ENCODE data around the gene MCFD2.

The MCFD2 gene

DNA sequence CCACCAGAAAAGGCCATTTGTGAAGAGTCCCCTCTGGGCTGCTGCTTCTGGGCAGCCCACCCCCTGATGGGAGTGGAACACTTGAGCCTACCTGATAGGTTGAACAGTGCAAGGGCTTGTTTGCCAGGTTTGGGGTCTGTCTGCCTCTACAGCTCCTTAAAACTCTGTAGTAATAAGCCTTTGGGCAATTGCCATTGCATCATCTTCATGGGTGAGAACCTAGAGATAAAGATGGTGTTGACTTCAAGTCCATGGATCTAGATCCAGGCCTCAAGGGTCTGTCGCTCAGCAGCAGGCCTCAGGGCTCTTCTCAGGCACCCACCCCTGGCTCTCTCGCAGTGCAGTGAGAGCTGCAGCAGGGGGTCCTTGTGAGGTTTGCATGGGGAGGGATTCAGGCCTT, 47.1 kb upstream of the MCFD2 start:
- Histone ChIP-seq H4K20me1 (ENCODE audit: insufficient read depth) (no peaks in the 10 kb centered on the region), H2AFZ (ENCODE audit: low read depth) (no peak overlapping the region), H3K9ac (no peak overlapping the region), H3K4me1 (ENCODE audit: low read depth, poor library complexity, severe bottlenecking) (no peaks in the 10 kb centered on the region), H3K4me3 (IDR thresholded peaks at IDR 0.05; ENCODE audit: insufficient read depth, low read depth, low read length) (no peak overlapping the region), H3K79me2 (ENCODE audit: insufficient read depth, low read depth) (no peaks in the 10 kb centered on the region; the same call in 1 of the 2 replicates), H3K27me3 (ENCODE audit: insufficient read depth, low read depth) (no peaks in the 10 kb centered on the region), H3K27ac (no peak overlapping the region), H3K4me2 (no peak overlapping the region), H3K36me3 (ENCODE audit: insufficient read depth) (peaks cover 2% of the 10 kb centered on the region; the same call in 1 of the 2 replicates)
- TF ChIP-seq, protein P1, sequence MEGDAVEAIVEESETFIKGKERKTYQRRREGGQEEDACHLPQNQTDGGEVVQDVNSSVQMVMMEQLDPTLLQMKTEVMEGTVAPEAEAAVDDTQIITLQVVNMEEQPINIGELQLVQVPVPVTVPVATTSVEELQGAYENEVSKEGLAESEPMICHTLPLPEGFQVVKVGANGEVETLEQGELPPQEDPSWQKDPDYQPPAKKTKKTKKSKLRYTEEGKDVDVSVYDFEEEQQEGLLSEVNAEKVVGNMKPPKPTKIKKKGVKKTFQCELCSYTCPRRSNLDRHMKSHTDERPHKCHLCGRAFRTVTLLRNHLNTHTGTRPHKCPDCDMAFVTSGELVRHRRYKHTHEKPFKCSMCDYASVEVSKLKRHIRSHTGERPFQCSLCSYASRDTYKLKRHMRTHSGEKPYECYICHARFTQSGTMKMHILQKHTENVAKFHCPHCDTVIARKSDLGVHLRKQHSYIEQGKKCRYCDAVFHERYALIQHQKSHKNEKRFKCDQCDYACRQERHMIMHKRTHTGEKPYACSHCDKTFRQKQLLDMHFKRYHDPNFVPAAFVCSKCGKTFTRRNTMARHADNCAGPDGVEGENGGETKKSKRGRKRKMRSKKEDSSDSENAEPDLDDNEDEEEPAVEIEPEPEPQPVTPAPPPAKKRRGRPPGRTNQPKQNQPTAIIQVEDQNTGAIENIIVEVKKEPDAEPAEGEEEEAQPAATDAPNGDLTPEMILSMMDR (conservative IDR thresholded peaks at IDR 0.05; ENCODE audit: low read depth, low read length), result no peak

DNA sequence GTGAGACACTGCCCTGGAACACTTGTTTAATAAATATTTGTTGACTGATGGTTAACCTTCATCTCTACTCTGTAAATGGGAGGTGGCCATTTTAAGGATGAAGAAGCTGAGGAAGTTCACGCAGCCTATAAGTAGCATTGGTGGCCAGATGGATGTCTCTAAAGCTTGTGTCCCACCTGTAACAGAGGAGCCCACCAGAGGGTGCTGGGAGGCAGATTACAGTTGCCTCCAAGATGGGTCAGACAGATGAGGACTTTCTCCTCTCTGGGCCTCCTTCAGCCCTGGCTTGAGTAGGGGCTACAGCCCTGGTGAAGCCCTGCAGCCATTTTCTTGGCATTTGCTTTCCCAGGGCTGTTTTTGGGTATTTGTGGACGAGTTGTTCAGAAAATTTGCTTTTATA, 45.0 kb upstream of the MCFD2 start:
- no peaks in the 10 kb centered on the region for H4K20me1 ChIP-seq (ENCODE audit: insufficient read depth)
- H3K36me3 ChIP-seq (ENCODE audit: insufficient read depth), result peaks cover 6% of the 10 kb centered on the region; the same call in 1 of the 2 replicates
- no peak overlapping the region for H3K4me3 ChIP-seq (IDR thresholded peaks at IDR 0.05; ENCODE audit: insufficient read depth, low read depth, low read length)
- H3K9ac ChIP-seq, result no peak overlapping the region
- no peaks in the 10 kb centered on the region for H3K27me3 ChIP-seq (ENCODE audit: insufficient read depth, low read depth)
- H3K4me2 ChIP-seq, result no peak overlapping the region
- no peak overlapping the region for H2AFZ ChIP-seq (ENCODE audit: low read depth)
- H3K79me2 ChIP-seq (ENCODE audit: insufficient read depth, low read depth), result no peaks in the 10 kb centered on the region; the same call in 1 of the 2 replicates
- TF ChIP-seq, protein P1 (conservative IDR thresholded peaks at IDR 0.05; ENCODE audit: low read depth, low read length), result no peak
- H3K27ac ChIP-seq, result no peak overlapping the region
- H3K4me1 ChIP-seq (ENCODE audit: low read depth, poor library complexity, severe bottlenecking), result no peaks in the 10 kb centered on the region

DNA sequence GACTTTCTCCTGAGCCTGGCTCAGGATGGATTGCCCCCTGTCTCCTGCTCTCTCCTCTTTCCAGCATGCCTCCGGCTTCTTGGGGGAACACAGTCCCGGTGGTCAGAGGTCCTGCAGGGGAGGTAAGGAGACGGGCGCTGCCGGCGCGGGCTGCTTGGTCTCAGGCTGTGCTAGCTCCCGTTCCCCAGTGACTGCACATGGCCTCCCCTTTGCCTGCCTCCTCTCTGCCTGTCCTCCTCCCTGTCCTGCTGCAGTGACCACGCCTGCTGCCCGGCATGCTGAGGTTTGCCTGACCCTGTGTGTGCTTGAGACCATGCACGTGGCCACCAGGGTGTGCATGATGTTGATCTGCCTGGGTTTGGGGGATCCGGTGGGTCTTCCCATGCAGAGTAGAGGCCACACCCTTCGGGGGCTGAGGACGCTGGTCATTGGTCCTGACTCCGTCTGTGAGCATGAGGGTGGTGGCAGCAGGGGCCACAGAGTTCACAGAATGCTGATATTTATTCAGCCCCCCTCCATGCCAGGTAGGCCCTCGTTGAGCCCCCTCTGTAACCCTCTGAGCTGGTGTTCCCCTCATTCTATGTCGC, 42.9 kb upstream of the MCFD2 start:
- Histone ChIP-seq H2AFZ (ENCODE audit: low read depth) (no peak overlapping the region), H3K36me3 (ENCODE audit: insufficient read depth) (peaks cover 6% of the 10 kb centered on the region; the same call in 1 of the 2 replicates), H3K27ac (no peak overlapping the region), H3K9ac (no peak overlapping the region), H3K79me2 (ENCODE audit: insufficient read depth, low read depth) (no peaks in the 10 kb centered on the region; the same call in 1 of the 2 replicates), H4K20me1 (ENCODE audit: insufficient read depth) (no peaks in the 10 kb centered on the region), H3K4me3 (IDR thresholded peaks at IDR 0.05; ENCODE audit: insufficient read depth, low read depth, low read length) (no peak overlapping the region), H3K4me1 (ENCODE audit: low read depth, poor library complexity, severe bottlenecking) (no peaks in the 10 kb centered on the region), H3K27me3 (ENCODE audit: insufficient read depth, low read depth) (no peaks in the 10 kb centered on the region), H3K4me2 (no peak overlapping the region)
- TF ChIP-seq, protein P1 (conservative IDR thresholded peaks at IDR 0.05; ENCODE audit: low read depth, low read length), result no peak

DNA sequence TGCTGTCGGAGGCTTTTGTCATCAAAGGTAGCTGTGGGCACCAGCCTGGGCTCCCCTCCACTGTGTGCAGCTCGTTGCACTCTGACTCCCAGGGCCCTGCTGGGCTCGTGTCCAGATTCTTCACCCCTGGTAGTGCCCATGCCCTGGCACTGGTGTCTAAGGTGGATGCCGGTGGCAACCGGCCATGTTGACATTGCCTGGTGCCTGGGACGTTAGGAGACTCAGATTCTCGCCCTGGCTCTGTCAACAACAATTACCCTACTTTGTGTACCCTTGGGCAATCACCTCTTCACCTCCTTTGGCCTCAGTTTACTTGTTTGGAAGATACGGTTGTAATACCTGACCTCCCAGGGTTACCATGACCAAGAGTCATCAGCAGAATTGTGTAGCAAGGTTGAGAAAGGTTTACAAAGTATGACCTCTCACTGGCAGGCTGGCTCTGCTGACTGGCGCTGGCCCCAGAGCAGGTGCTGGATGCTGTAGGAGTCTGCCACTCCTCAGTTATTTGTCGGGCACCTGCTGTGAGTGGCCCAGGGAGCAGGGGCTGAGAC, 41.5 kb upstream of the MCFD2 start:
- Histone ChIP-seq H3K27me3 (ENCODE audit: insufficient read depth, low read depth) (no peaks in the 10 kb centered on the region), H3K4me2 (no peak overlapping the region), H3K36me3 (ENCODE audit: insufficient read depth) (peaks cover 6% of the 10 kb centered on the region; the same call in 1 of the 2 replicates), H3K4me1 (ENCODE audit: low read depth, poor library complexity, severe bottlenecking) (no peaks in the 10 kb centered on the region), H2AFZ (ENCODE audit: low read depth) (no peak overlapping the region), H4K20me1 (ENCODE audit: insufficient read depth) (no peaks in the 10 kb centered on the region), H3K27ac (no peak overlapping the region), H3K4me3 (IDR thresholded peaks at IDR 0.05; ENCODE audit: insufficient read depth, low read depth, low read length) (no peak overlapping the region), H3K79me2 (ENCODE audit: insufficient read depth, low read depth) (no peaks in the 10 kb centered on the region; the same call in 1 of the 2 replicates), H3K9ac (no peak overlapping the region)
- TF ChIP-seq, protein P1 (conservative IDR thresholded peaks at IDR 0.05; ENCODE audit: low read depth, low read length), result no peak
